ENCODE results near the gene LZTS2.

DNA sequence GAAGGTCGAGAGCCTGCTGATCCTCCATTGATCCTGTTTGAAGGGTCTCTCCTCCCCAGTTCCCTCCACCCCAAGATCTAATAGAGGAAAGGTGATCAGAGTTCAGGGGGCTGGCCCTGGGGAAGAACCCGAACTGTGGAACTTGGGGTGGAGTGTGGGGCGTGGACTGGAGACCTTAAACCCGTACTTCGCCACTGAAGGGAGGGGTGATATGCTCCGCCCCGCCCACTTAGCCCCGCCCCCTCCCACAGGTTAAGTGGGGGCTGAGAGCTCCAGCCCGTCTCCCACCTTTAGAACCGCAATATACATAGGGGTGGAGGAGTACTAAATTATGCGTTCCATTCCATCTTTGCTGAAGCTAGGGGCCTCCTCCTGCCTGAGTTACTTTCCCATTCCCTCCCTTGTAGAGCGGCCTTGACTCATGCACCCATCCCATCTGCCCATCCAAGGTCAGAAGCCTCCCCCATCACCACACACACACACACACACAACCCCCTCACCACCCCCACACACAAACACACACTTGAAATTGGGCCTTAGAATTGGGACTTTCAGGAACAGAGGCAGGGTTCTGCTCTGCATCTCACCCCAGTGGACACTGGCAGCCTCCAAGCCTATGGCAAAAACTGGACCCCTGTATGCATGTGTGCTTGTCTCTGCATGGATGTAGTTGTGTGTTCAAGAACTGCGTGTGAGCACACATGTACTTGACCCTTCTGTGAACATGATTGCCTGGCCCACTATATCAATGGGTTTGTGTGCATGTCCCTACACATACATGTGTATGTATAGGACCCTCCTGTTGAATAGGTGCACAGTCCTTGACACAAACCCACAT lies 29.3 kb upstream of the LZTS2 start:
- TF ChIP-seq POLR2AphosphoS5 (IDR thresholded peaks at IDR 0.05; ENCODE audit: borderline replicate concordance, low read depth, low read length) (no peak), EZH2 (IDR thresholded peaks at IDR 0.05) (no peak), FOXP2 (optimal IDR thresholded peaks at IDR 0.05; ENCODE audit: control extremely low read depth, extremely low read length, insufficient read depth) (no peak)
